CD8-positive, alpha-beta memory T cell (primary cell): Measurements from ENCODE around the gene TMEM63A. TPM values are rescaled to one million over a fixed set of nuclear protein-coding genes. Genes with fewer than 3 reads are reported as not detected.
"Not testable (repeated sequence)": the region's sequence is repeated elsewhere in the genome, so short reads cannot be mapped to it uniquely, and the experiment has no call there.

Experiments used
- CTCF ChIA-PET: fragments of 350-600 bp; sonication (Branson Sonifier 250); formaldehyde crosslinking; loops from one replicate; lab custom pipeline; 2021; ENCODE audit warnings: antibody characterized with exemption; lab: Charles Lee
- POLR2A ChIA-PET: fragments of 350-600 bp; sonication (Branson Sonifier 250); formaldehyde crosslinking; loops from one replicate; lab custom pipeline; 2021; ENCODE audit warnings: antibody characterized with exemption; lab: Charles Lee
- DNase-seq, 5 donors: peaks; one replicate each; pipeline versions ENCODE4 v3.0.0 to v3.0.0-alpha.2; 2020 to 2022; ENCODE audit warnings: mixed read lengths in 1 of 5
- H3K27ac ChIP-seq: one replicate; pipeline ENCODE4 v1.7.0; 2013; ENCODE audit warnings: low read depth, mild to moderate bottlenecking, low read length, moderate library complexity
- H3K27me3 ChIP-seq: 2 replicates; pipeline ENCODE4 v1.7.0; 2013; ENCODE audit warnings: low read length, mild to moderate bottlenecking; ENCODE audit not compliant: insufficient read depth, poor library complexity, severe bottlenecking
- H3K36me3 ChIP-seq: 2 replicates; pipeline ENCODE4 v1.7.0; 2013; ENCODE audit warnings: mild to moderate bottlenecking, low read length, moderate library complexity; ENCODE audit not compliant: insufficient read depth
- H3K4me1 ChIP-seq: 2 replicates; pipeline ENCODE4 v1.7.0; 2013; ENCODE audit warnings: mild to moderate bottlenecking, low read length, moderate library complexity; ENCODE audit not compliant: insufficient read depth
- H3K4me3 ChIP-seq: 2 replicates; pipeline ENCODE4 v1.7.0; 2013; ENCODE audit warnings: mild to moderate bottlenecking, low read length
- H3K9me3 ChIP-seq: 2 replicates; pipeline ENCODE4 v1.7.0; 2013; ENCODE audit warnings: mild to moderate bottlenecking, low read length
- H3K27ac Mint-ChIP-seq, 8 donors: one replicate each; pipeline ENCODE4 v1.8.0; 2020 to 2021; ENCODE audit warnings: mixed read lengths in 8 of 8, mild to moderate bottlenecking in 6 of 8, inconsistent platforms in 3 of 8, moderate library complexity in 3 of 8
- H3K27me3 Mint-ChIP-seq, 2 donors: one replicate each; pipeline ENCODE4 v1.8.0; 2020 to 2021; ENCODE audit warnings: mixed read lengths in 2 of 2, mild to moderate bottlenecking in 1 of 2, moderate library complexity in 1 of 2
- H3K36me3 Mint-ChIP-seq, 3 donors: one replicate each; pipeline ENCODE4 v1.8.0; 2020 to 2021; ENCODE audit warnings: mixed read lengths in 3 of 3, inconsistent platforms in 1 of 3, mild to moderate bottlenecking in 1 of 3
- H3K4me1 Mint-ChIP-seq, 3 donors: one replicate each; pipeline ENCODE4 v1.8.0; 2020 to 2021; ENCODE audit warnings: mixed read lengths in 3 of 3, inconsistent platforms in 1 of 3, mild to moderate bottlenecking in 1 of 3
- H3K4me3 Mint-ChIP-seq, 7 donors: one replicate each; pipeline ENCODE4 v1.8.0; 2020 to 2021; ENCODE audit warnings: mixed read lengths in 7 of 7, mild to moderate bottlenecking in 6 of 7, moderate library complexity in 4 of 7, inconsistent platforms in 2 of 7
- H3K9me3 Mint-ChIP-seq, 5 donors: one replicate each; pipeline ENCODE4 v1.8.0; 2020 to 2022; ENCODE audit warnings: mixed read lengths in 5 of 5, mild to moderate bottlenecking in 3 of 5, moderate library complexity in 2 of 5, inconsistent platforms in 1 of 5
- polyA plus RNA-seq: library from polyadenylated mRNA; unstranded; fragments of 300-500 nt; fragmentation: Illumina TruSeq; gene quantifications from one replicate; pipeline ENCODE4 v1.2.3, GENCODE V29; 2021
- total RNA-seq, 2 experiments: library from RNA; stranded (reverse); gene quantifications; one replicate each; pipeline ENCODE4 v1.2.3, GENCODE V29; 2021

The TMEM63A gene
- total and polyA plus RNA-seq, 3 experiments from 2014 or later, result 50.6 to 55.5 (median 51.4) TPM

DNA sequence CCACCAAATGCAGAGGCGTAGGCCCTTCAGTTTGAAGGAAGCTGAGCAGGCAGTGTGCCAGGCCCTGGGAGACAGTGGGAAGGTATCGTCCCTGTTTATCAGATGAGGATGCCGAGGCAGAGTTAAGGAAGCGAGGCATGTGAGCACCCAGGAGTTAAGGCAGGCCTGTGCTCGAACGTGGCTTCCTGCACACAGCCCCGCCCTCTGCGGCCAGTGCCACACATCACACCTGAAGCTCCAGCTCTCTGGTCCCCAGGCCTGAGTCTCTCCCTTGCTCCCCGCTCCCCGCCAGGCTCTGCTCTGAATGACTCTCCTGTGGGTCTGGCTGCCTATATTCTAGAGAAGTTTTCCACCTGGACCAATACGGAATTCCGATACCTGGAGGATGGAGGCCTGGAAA lies 40.1 kb downstream of the TMEM63A start:
- ChIA-PET POLR2A (interaction anchor here (0.5 to 0.8 kb wide), 3 partner anchors 9 to 82 kb away, joined by 3 to 5 read pairs (median 3); partner anchors contain the start of gene PYCR2), CTCF (no interaction called here)
- peaks cover 28 to 56% (median 39%) of the 10 kb centered on the region in 3 donors for H3K4me1 Mint-ChIP-seq
- Histone ChIP-seq H3K4me3 (no peak overlapping the region), H3K9me3 (no peaks in the 10 kb centered on the region), H3K36me3 (peaks cover 10% of the 10 kb centered on the region), H3K4me1 (peaks cover 12% of the 10 kb centered on the region), H3K27me3 (no peaks in the 10 kb centered on the region), H3K27ac (no peak overlapping the region)
- no peaks in the 10 kb centered on the region for H3K9me3 Mint-ChIP-seq
- H3K27ac Mint-ChIP-seq, result peak overlapping the region; percentile 17 to 95 (median 66)
- no peaks in the 10 kb centered on the region for H3K27me3 Mint-ChIP-seq
- peak overlapping the region in 1 of 7 donors; percentile 54 for H3K4me3 Mint-ChIP-seq
- DNase-seq, result no peak
- peaks cover 0 to 16% (median 3%) of the 10 kb centered on the region in 3 donors for H3K36me3 Mint-ChIP-seq

DNA sequence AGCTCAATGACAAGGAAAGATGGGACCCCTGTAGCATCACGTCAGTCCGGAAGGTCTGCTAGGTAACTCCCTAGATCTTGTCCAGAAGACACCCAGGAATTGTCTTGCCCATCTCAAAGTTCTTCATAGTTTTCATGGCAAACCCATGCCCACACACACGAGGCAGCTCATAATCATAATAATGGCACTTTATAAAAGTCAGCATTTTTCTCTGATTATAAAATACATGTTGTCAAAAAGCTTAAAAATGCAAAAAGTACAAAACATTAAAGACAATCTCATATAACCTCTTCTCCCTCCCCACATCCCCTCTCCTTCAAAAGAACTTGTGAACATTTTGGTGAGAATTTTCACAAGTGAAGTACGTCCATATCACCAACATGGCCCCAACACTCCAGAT lies 41.5 kb downstream of the TMEM63A start:
- H3K36me3 Mint-ChIP-seq, result peaks cover 0 to 2% (median 0%) of the 10 kb centered on the region in 3 donors
- no peaks in the 10 kb centered on the region for H3K9me3 Mint-ChIP-seq
- Histone ChIP-seq H3K27me3 (no peaks in the 10 kb centered on the region), H3K4me1 (peaks cover 12% of the 10 kb centered on the region), H3K27ac (no peak overlapping the region), H3K4me3 (no peak overlapping the region), H3K9me3 (no peaks in the 10 kb centered on the region), H3K36me3 (no peaks in the 10 kb centered on the region)
- no peak overlapping the region for H3K4me3 Mint-ChIP-seq
- H3K27me3 Mint-ChIP-seq, result no peaks in the 10 kb centered on the region
- ChIA-PET POLR2A (interaction anchor here (1.1 to 1.5 kb wide), 2 partner anchors 9 to 15 kb away, joined by 3 read pairs; no protein-coding TSS in a partner anchor), CTCF (interaction anchor here (0.9 to 1.6 kb wide), 2 partner anchors 30 to 71 kb away, joined by 3 read pairs; no protein-coding TSS in a partner anchor)
- peak overlapping the region in 6 of 8 donors; percentile 45 to 84 (median 58) for H3K27ac Mint-ChIP-seq
- peaks cover 22 to 44% (median 31%) of the 10 kb centered on the region in 3 donors for H3K4me1 Mint-ChIP-seq
- no peak for DNase-seq

DNA sequence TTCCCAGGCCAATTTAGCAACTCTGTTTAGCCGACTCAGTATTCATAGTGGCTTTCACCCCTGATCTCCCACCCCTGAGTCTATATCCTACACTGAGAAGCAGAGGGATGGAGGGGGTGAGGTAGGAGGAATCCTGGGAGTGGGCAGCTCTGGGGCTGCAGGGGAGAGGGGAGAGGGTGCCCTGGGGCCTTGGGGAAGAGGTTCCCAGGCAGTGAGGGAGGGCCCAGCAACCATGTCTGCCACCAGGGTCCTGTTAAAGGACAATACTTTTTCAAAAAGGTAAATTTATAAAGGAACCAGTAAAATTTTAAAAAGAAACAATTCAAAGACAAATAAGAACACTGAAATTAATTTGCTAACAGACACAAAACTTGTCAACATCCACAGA lies 42.0 kb downstream of the TMEM63A start:
- Histone ChIP-seq H3K4me3 (no peak overlapping the region), H3K36me3 (no peaks in the 10 kb centered on the region), H3K4me1 (peaks cover 12% of the 10 kb centered on the region), H3K27ac (no peak overlapping the region), H3K9me3 (no peaks in the 10 kb centered on the region), H3K27me3 (no peaks in the 10 kb centered on the region)
- Mint-ChIP-seq H3K4me3 (no peak overlapping the region), H3K9me3 (no peaks in the 10 kb centered on the region), H3K4me1 (peaks cover 22 to 44% (median 31%) of the 10 kb centered on the region in 3 donors), H3K36me3 (no peaks in the 10 kb centered on the region), H3K27me3 (no peaks in the 10 kb centered on the region), H3K27ac (peak overlapping the region in 6 of 8 donors; percentile 7 to 84 (median 34))
- ChIA-PET POLR2A (interaction anchor here (1.1 to 1.5 kb wide), 2 partner anchors 10 to 15 kb away, joined by 3 read pairs; no protein-coding TSS in a partner anchor), CTCF (interaction anchor here (0.7 to 1.6 kb wide), 3 partner anchors 8 to 71 kb away, joined by 3 read pairs; no protein-coding TSS in a partner anchor)
- DNase-seq, result no peak

DNA sequence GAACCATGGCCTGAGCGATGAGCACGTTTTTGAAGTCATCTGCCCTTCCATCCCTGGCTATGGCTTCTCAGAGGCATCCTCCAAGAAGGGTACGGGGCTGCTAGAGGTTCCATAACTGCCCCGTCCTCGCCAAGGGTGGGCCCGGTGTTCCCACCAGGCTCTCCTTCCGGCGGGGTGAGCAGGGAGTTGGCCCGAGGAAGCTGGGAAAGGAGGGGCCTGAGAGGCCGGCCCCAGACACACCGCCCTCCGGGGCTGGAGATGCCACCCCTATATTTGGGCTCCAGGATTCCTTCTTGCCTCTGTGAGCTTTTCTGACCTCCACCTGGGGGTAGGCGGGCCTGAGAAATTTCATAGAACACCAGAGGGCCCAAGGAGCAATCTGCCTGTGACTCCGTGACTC lies 43.4 kb downstream of the TMEM63A start:
- Mint-ChIP-seq H3K9me3 (no peaks in the 10 kb centered on the region), H3K27ac (no peak overlapping the region), H3K4me3 (peak overlapping the region in 1 of 7 donors; percentile 38), H3K36me3 (no peaks in the 10 kb centered on the region), H3K27me3 (no peaks in the 10 kb centered on the region), H3K4me1 (peaks cover 22 to 40% (median 26%) of the 10 kb centered on the region in 3 donors)
- H3K9me3 ChIP-seq, result no peaks in the 10 kb centered on the region
- no peak overlapping the region for H3K4me3 ChIP-seq
- no peaks in the 10 kb centered on the region for H3K27me3 ChIP-seq
- no peak for DNase-seq
- H3K4me1 ChIP-seq, result peaks cover 12% of the 10 kb centered on the region
- ChIA-PET POLR2A (interaction anchor here (0.7 to 1.1 kb wide), 3 partner anchors 44 to 85 kb away, joined by 3 to 4 read pairs (median 4); partner anchors contain the start of gene TMEM63A), CTCF (interaction anchor here (0.8 kb wide), 1 partner anchor 61 kb away, joined by 3 read pairs; the partner anchor contains the start of gene SRP9)
- no peak overlapping the region for H3K27ac ChIP-seq
- no peaks in the 10 kb centered on the region for H3K36me3 ChIP-seq

DNA sequence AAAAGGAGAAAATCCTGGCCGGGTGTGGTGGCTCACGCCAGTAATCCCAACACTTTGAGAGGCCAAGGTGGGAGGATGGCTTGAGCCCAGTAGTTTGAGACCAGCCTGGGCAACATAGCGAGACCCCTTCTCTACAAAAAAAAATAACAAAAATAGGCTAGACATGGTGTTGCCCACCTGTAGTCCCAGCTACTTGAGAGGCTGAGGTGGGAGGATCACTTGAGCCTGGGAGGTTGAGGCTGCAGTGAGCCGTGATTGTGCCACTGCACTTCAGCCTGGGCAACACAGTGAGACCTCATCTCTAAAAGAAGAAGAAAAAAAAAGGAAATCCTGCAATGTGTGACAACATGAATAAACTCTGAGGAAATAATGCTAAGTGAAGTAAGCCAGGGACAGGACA lies 45.9 kb downstream of the TMEM63A start:
- POLR2A ChIA-PET, CTCF ChIA-PET: not testable (repeated sequence)

DNA sequence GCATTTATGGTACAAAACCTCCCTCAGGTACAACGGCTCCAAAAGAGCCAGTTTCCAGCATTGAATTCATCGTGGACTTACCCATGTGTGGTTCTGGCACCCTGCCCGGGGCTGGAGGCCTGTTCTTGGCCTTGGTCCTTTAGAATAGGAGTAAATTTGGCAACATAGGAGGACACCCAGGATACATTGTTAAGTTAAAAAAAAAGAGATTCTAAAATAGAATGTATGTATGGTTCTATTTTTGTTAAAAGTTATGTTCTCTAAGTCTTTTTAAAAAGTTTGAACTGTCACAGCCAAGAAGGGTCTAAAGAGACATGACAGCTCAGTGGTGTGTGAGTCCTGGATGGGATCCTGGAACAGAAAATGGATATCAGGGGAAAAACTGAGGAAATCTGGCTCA lies 46.3 kb downstream of the TMEM63A start:
- H3K9me3 ChIP-seq, result no peaks in the 10 kb centered on the region
- no peak for DNase-seq
- H3K4me1 ChIP-seq, result peaks cover 3% of the 10 kb centered on the region
- Mint-ChIP-seq H3K4me1 (peaks cover 5 to 16% (median 8%) of the 10 kb centered on the region in 3 donors), H3K27ac (peak overlapping the region in 1 of 8 donors; percentile 30), H3K36me3 (no peaks in the 10 kb centered on the region), H3K27me3 (no peaks in the 10 kb centered on the region), H3K9me3 (no peaks in the 10 kb centered on the region), H3K4me3 (no peak overlapping the region)
- CTCF ChIA-PET, result no interaction called here
- no peaks in the 10 kb centered on the region for H3K36me3 ChIP-seq
- no peak overlapping the region for H3K27ac ChIP-seq
- no peak overlapping the region for H3K4me3 ChIP-seq
- no peaks in the 10 kb centered on the region for H3K27me3 ChIP-seq
- POLR2A ChIA-PET, result no interaction called here

More for the DNA sequence above, 45.9 kb downstream of the TMEM63A start:
- DNase-seq, H3K27ac ChIP-seq, H3K36me3 ChIP-seq, H3K9me3 Mint-ChIP-seq, H3K27me3 Mint-ChIP-seq, H3K4me3 Mint-ChIP-seq, H3K9me3 ChIP-seq, H3K4me1 ChIP-seq, H3K27me3 ChIP-seq, H3K36me3 Mint-ChIP-seq, H3K4me3 ChIP-seq: not testable (repeated sequence)
- peaks cover 8 to 19% (median 11%) of the 10 kb centered on the region in 3 donors for H3K4me1 Mint-ChIP-seq
- peak overlapping the region in 2 of 8 donors; percentile 30 to 51 for H3K27ac Mint-ChIP-seq

DNA sequence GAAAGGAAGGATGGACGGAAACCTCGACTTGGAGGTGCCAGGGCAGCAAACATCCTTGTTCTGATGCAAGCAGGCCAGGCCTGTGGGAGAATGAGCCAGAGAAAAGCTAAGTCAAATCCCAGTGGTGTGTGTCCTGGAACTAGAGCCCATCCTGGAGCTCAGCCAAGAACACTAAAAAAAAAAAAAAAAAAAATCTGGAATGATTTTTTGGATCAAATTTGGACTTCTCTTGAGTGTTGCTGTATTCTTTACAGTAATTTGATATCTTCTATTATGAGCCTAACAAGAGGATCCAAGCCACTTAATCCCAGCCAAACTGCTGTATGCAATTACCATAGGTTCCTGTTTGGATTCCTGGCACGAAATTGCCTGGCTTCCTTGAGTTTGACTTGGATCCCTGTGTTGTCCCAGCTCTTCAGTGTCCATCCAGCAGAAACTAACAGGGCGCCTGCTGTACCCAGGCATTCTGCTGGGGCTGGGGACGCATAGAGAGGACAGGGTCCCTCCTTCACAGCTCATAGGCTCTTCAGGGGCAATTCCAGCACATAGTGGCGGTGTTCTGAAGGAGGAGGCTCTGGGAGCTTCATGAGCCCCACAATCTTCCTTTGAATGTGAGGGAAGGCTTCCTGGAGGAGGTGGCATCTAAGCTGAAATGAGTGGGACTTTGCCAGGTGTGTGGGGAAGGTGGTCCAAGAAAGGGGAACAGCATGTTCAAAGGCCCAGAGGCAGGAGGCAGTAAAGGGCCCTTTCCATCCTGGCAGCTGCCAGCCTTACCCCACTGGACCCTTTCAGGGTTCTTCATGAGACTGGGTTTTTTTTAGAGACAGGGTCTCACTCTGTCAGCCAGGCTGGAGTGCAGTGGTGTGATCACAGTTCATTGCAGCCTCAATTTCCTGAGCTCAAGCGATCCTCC lies 47.5 kb downstream of the TMEM63A start:
- no peaks in the 10 kb centered on the region for H3K36me3 ChIP-seq
- peaks cover 0 to 5% (median 0%) of the 10 kb centered on the region in 3 donors for H3K4me1 Mint-ChIP-seq
- ChIA-PET CTCF (interaction anchor here (0.7 kb wide), 2 partner anchors 57 to 128 kb away, joined by 3 to 4 read pairs; no protein-coding TSS in a partner anchor), POLR2A (interaction anchor here (0.5 to 0.9 kb wide), 3 partner anchors 11 to 99 kb away, joined by 3 to 7 read pairs (median 5); no protein-coding TSS in a partner anchor)
- H3K4me3 Mint-ChIP-seq, result no peak overlapping the region
- no peaks in the 10 kb centered on the region for H3K27me3 ChIP-seq
- H3K4me3 ChIP-seq, result no peak overlapping the region
- no peak for DNase-seq
- H3K9me3 ChIP-seq, result no peaks in the 10 kb centered on the region
- H3K36me3 Mint-ChIP-seq, result no peaks in the 10 kb centered on the region
- no peaks in the 10 kb centered on the region for H3K27me3 Mint-ChIP-seq
- H3K9me3 Mint-ChIP-seq, result no peaks in the 10 kb centered on the region
- no peak overlapping the region for H3K27ac ChIP-seq
- no peak overlapping the region for H3K27ac Mint-ChIP-seq
- H3K4me1 ChIP-seq, result no peaks in the 10 kb centered on the region
